ENCODE measurements around the gene USP19. TPM values are rescaled to one million over a fixed set of nuclear protein-coding genes. Genes with fewer than 3 reads are reported as not detected.

The USP19 gene
- total RNA-seq, 1 experiment from 2014 or later, result 73.3 TPM

DNA sequence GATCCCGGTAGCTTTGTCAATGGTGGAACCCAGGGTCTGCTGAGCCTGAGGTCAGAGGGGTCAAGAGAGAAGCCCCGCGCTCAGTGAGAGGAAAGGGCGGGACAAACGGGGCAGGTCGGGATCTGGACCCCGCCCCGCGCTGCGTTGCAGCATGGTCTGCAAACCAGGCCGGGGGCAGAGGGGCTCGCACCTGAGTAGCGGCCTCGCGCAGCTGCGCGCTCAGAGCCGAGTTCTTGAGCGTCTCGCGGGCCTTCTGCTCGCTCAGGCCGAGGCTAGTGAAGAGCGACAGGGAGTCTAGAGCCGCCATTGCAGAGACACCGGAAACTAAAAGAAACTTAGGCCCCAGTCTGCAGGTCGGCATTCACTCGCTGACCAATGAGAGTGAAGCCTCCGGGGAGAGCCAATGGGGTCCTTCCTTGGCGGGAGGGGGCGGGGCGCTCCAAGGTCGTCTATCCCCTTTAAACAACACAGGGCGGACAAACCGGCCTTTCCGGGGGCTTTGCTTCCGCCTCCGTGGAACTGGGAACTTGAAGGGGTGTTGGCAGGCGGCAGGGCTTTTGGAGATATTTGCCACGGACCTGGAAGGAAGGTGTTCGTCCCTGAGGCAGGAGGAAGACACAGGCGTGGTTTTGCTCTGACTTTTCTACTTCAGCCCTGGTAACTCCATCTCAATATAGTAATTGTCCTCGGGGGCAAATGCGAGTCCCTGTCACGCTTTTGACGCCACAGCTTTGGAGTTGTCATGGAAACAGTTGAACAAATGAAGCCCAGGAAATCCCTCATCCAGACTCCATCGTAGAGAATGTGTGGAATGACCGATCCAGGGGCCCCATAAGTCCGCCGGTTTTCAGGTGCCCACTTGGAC lies 16.0 kb downstream of the USP19 start, which contains the start of gene QARS1:
Gene QARS1 (minus strand): TSS at position 331 of the 865 bp plus-strand sequence. CDS start 24 bp downstream, at position 307.
- ATAC-seq (peak; percentile 98), DNase-seq (ENCODE audit: low spot score) (peak; percentile 95)
- ChIA-PET CTCF (interaction anchor here (1.0 to 1.8 kb wide), 4 partner anchors 10 to 117 kb away, joined by 4 to 14 read pairs (median 6); partner anchors contain the start of genes NDUFAF3 and QRICH1), POLR2A (interaction anchor here (0.6 to 2.2 kb wide), 5 partner anchors 10 to 97 kb away, joined by 3 to 14 read pairs (median 3); partner anchors contain the start of genes IMPDH2, NDUFAF3, QRICH1 and USP19)
- TF ChIP-seq ESRRA (CRISPR knock-in tag; IDR thresholded peaks at IDR 0.05; ENCODE audit: borderline replicate concordance) (peak; percentile 89; the same call in 1 of the 2 replicates), MYBL2 (CRISPR knock-in tag; IDR thresholded peaks at IDR 0.05) (peak; percentile 71; the same call in 1 of the 2 replicates), FOXP1 (CRISPR knock-in tag; IDR thresholded peaks at IDR 0.05; ENCODE audit: borderline replicate concordance) (peak; percentile 59; the same call in 1 of the 2 replicates), ZNF121 (CRISPR knock-in tag; IDR thresholded peaks at IDR 0.05) (peak; percentile 88), NFYB (CRISPR knock-in tag; conservative IDR thresholded peaks at IDR 0.05; ENCODE audit: low read depth) (peak; percentile 67), SP1 (CRISPR knock-in tag; conservative IDR thresholded peaks at IDR 0.05) (peak; percentile 86), ETV6 (CRISPR knock-in tag; IDR thresholded peaks at IDR 0.05) (peak; percentile 54; the same call in 1 of the 2 replicates), TP53 (CRISPR knock-in tag; IDR thresholded peaks at IDR 0.05) (0 out of 2 replicates have a peak, but pooled peaks have one; percentile 73), FOXK1 (CRISPR knock-in tag; IDR thresholded peaks at IDR 0.05) (peak; percentile 76; the same call in 1 of the 2 replicates), ELF4 (CRISPR knock-in tag; IDR thresholded peaks at IDR 0.05; ENCODE audit: low read depth) (no peak), ARID4B (CRISPR knock-in tag; IDR thresholded peaks at IDR 0.05; ENCODE audit: borderline replicate concordance) (peak; percentile 24; the same call in 1 of the 2 replicates), KAT7 (CRISPR knock-in tag; IDR thresholded peaks at IDR 0.05; ENCODE audit: borderline replicate concordance) (0 out of 2 replicates have a peak, but pooled peaks have one; percentile 69), JAZF1 (CRISPR knock-in tag; IDR thresholded peaks at IDR 0.05) (no peak), GABPB1 (CRISPR knock-in tag; IDR thresholded peaks at IDR 0.05) (peak; percentile 65), CBFB (CRISPR knock-in tag; IDR thresholded peaks at IDR 0.05; ENCODE audit: low read depth) (0 out of 2 replicates have a peak, but pooled peaks have one; percentile 27)
- TF ChIP-seq, protein P1, sequence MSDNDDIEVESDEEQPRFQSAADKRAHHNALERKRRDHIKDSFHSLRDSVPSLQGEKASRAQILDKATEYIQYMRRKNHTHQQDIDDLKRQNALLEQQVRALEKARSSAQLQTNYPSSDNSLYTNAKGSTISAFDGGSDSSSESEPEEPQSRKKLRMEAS (CRISPR knock-in tag; IDR thresholded peaks at IDR 0.05), result peak; percentile 67; the same call in 1 of the 2 replicates
- TF ChIP-seq, protein P2, sequence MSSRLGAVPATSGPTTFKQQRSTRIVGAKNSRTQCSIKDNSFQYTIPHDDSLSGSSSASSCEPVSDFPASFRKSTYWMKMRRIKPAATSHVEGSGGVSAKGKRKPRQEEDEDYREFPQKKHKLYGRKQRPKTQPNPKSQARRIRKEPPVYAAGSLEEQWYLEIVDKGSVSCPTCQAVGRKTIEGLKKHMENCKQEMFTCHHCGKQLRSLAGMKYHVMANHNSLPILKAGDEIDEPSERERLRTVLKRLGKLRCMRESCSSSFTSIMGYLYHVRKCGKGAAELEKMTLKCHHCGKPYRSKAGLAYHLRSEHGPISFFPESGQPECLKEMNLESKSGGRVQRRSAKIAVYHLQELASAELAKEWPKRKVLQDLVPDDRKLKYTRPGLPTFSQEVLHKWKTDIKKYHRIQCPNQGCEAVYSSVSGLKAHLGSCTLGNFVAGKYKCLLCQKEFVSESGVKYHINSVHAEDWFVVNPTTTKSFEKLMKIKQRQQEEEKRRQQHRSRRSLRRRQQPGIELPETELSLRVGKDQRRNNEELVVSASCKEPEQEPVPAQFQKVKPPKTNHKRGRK (CRISPR knock-in tag; IDR thresholded peaks at IDR 0.05; ENCODE audit: borderline replicate concordance), result no peak
- TF ChIP-seq, protein P3, sequence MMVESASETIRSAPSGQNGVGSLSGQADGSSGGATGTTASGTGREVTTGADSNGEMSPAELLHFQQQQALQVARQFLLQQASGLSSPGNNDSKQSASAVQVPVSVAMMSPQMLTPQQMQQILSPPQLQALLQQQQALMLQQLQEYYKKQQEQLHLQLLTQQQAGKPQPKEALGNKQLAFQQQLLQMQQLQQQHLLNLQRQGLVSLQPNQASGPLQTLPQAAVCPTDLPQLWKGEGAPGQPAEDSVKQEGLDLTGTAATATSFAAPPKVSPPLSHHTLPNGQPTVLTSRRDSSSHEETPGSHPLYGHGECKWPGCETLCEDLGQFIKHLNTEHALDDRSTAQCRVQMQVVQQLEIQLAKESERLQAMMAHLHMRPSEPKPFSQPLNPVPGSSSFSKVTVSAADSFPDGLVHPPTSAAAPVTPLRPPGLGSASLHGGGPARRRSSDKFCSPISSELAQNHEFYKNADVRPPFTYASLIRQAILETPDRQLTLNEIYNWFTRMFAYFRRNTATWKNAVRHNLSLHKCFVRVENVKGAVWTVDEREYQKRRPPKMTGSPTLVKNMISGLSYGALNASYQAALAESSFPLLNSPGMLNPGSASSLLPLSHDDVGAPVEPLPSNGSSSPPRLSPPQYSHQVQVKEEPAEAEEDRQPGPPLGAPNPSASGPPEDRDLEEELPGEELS (CRISPR knock-in tag; IDR thresholded peaks at IDR 0.05), result peak; percentile 80; the same call in 1 of the 2 replicates
- TF ChIP-seq, protein P4, sequence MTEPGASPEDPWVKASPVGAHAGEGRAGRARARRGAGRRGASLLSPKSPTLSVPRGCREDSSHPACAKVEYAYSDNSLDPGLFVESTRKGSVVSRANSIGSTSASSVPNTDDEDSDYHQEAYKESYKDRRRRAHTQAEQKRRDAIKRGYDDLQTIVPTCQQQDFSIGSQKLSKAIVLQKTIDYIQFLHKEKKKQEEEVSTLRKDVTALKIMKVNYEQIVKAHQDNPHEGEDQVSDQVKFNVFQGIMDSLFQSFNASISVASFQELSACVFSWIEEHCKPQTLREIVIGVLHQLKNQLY (CRISPR knock-in tag; IDR thresholded peaks at IDR 0.05), result no peak
- H3K9me3 Mint-ChIP-seq, result no peaks in the 10 kb centered on the region
- H3K27me3 Mint-ChIP-seq (ENCODE audit: low read depth), result no peaks in the 10 kb centered on the region
- peaks cover 48% of the 10 kb centered on the region for H3K36me3 Mint-ChIP-seq
- peak within 1 kb of the TSS; percentile 97 for H3K4me3 Mint-ChIP-seq
- peak within 1 kb of the TSS; percentile 96 for H3K27ac Mint-ChIP-seq
- peaks cover 25% of the 10 kb centered on the region for H3K4me1 Mint-ChIP-seq
